Liver (tissue), 3 donors: ENCODE data around the gene SOX8.

Source experiments
- CTCF ChIP-seq: fragments of 150-350 bp; IDR thresholded peaks from 2 replicates; pipeline ENCODE4 v1.5.1; 2017; ENCODE audit warnings: improper control_type of control experiment, low read depth, low read length; ENCODE audit not compliant: missing input control
- FOXA1 ChIP-seq: IDR thresholded peaks from 2 replicates; pipeline ENCODE4 v1.6.1; 2016; ENCODE audit warnings: antibody characterized with exemption
- GABPA ChIP-seq, 2 donors: IDR thresholded peaks in 1 of 2; conservative IDR thresholded peaks in 1 of 2; 2 replicates each; pipeline ENCODE4 v1.6.1; 2016; ENCODE audit warnings: antibody characterized with exemption in 2 of 2, mild to moderate bottlenecking in 1 of 2, moderate library complexity in 1 of 2
- HNF4A ChIP-seq, 2 donors: conservative IDR thresholded peaks; 2 replicates each; pipeline ENCODE4 v1.6.1; 2016; ENCODE audit warnings: antibody characterized with exemption in 2 of 2, mild to moderate bottlenecking in 2 of 2
- HNF4G ChIP-seq: IDR thresholded peaks from 2 replicates; pipeline ENCODE4 v1.6.1; 2016; ENCODE audit warnings: antibody characterized with exemption
- RAD21 ChIP-seq, 2 donors: IDR thresholded peaks; 2 replicates each; pipeline ENCODE4 v1.6.1; 2016; ENCODE audit warnings: antibody characterized with exemption in 2 of 2, mild to moderate bottlenecking in 2 of 2
- TF ChIP-seq, protein P1 (sequence below): IDR thresholded peaks from 2 replicates; pipeline ENCODE4 v1.6.1; 2016; ENCODE audit warnings: antibody characterized with exemption
- TF ChIP-seq, protein P2 (sequence below): IDR thresholded peaks from 2 replicates; pipeline ENCODE4 v1.6.1; 2016; ENCODE audit warnings: antibody characterized with exemption, mild to moderate bottlenecking
- TF ChIP-seq, protein P3 (sequence below): IDR thresholded peaks from 2 replicates; pipeline ENCODE4 v1.6.1; 2016; ENCODE audit warnings: antibody characterized with exemption
- donor health status: healthy.
- donor health status: healthy.

- TF ChIP-seq CTCF (no peak), HNF4A (conservative IDR thresholded peaks at IDR 0.05) (no peak), GABPA (IDR thresholded peaks at IDR 0.05 in 1 of 2, conservative IDR thresholded peaks at IDR 0.05 in 1 of 2) (no peak), FOXA1 (no peak), HNF4G (no peak), RAD21 (IDR thresholded peaks at IDR 0.05) (no peak)
- TF ChIP-seq, protein P1, sequence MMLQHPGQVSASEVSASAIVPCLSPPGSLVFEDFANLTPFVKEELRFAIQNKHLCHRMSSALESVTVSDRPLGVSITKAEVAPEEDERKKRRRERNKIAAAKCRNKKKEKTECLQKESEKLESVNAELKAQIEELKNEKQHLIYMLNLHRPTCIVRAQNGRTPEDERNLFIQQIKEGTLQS: no peak
- TF ChIP-seq, protein P2, sequence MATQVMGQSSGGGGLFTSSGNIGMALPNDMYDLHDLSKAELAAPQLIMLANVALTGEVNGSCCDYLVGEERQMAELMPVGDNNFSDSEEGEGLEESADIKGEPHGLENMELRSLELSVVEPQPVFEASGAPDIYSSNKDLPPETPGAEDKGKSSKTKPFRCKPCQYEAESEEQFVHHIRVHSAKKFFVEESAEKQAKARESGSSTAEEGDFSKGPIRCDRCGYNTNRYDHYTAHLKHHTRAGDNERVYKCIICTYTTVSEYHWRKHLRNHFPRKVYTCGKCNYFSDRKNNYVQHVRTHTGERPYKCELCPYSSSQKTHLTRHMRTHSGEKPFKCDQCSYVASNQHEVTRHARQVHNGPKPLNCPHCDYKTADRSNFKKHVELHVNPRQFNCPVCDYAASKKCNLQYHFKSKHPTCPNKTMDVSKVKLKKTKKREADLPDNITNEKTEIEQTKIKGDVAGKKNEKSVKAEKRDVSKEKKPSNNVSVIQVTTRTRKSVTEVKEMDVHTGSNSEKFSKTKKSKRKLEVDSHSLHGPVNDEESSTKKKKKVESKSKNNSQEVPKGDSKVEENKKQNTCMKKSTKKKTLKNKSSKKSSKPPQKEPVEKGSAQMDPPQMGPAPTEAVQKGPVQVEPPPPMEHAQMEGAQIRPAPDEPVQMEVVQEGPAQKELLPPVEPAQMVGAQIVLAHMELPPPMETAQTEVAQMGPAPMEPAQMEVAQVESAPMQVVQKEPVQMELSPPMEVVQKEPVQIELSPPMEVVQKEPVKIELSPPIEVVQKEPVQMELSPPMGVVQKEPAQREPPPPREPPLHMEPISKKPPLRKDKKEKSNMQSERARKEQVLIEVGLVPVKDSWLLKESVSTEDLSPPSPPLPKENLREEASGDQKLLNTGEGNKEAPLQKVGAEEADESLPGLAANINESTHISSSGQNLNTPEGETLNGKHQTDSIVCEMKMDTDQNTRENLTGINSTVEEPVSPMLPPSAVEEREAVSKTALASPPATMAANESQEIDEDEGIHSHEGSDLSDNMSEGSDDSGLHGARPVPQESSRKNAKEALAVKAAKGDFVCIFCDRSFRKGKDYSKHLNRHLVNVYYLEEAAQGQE: no peak
- TF ChIP-seq, protein P3, sequence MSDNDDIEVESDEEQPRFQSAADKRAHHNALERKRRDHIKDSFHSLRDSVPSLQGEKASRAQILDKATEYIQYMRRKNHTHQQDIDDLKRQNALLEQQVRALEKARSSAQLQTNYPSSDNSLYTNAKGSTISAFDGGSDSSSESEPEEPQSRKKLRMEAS: no peak
Measured at GRCh38 chr16:1020591-1020990, 39.0 kb downstream of the SOX8 start.
